Measurements from ENCODE around the gene SLC4A3.

Gene SLC4A3

GRCh38 chr2:219614076-219614860, 13.2 kb upstream of the SLC4A3 start:
- Histone ChIP-seq H3K36me3 (ENCODE audit: insufficient read depth, insufficient read length, low read length) (peaks cover 64% of the 10 kb centered on the region), H3K9me3 (ENCODE audit: insufficient read depth, low read length) (no peaks in the 10 kb centered on the region), H3K27me3 (ENCODE audit: insufficient read depth, insufficient read length) (no peaks in the 10 kb centered on the region), H3K4me3 (ENCODE audit: insufficient read length, low read depth) (no peak overlapping the region), H3K4me1 (ENCODE audit: insufficient read depth, insufficient read length) (peaks cover 12% of the 10 kb centered on the region), H3K9ac (ENCODE audit: insufficient read length, low read depth) (no peak overlapping the region)
- TF ChIP-seq ZNF274 (IDR thresholded peaks at IDR 0.05; ENCODE audit: low read depth, low read length), result no peak
- no peak for TF ChIP-seq YY1 (IDR thresholded peaks at IDR 0.05; ENCODE audit: insufficient read depth, insufficient read length)
- no peak for TF ChIP-seq SUZ12 (IDR thresholded peaks at IDR 0.05; ENCODE audit: extremely low read depth, insufficient read depth, insufficient read length)
- no peak for DNase-seq (ENCODE audit: low read depth, low spot score)

GRCh38 chr2:219615036-219615435, 12.4 kb upstream of the SLC4A3 start:
- DNase-seq (ENCODE audit: low read depth, low spot score), result no peak
- no peak overlapping the region for H3K4me3 ChIP-seq (ENCODE audit: insufficient read length, low read depth)
- peaks cover 59% of the 10 kb centered on the region for H3K36me3 ChIP-seq (ENCODE audit: insufficient read depth, insufficient read length, low read length)
- no peak for TF ChIP-seq ZNF274 (IDR thresholded peaks at IDR 0.05; ENCODE audit: low read depth, low read length)
- no peak for TF ChIP-seq SUZ12 (IDR thresholded peaks at IDR 0.05; ENCODE audit: extremely low read depth, insufficient read depth, insufficient read length)
- no peak for TF ChIP-seq YY1 (IDR thresholded peaks at IDR 0.05; ENCODE audit: insufficient read depth, insufficient read length)
- H3K9me3 ChIP-seq (ENCODE audit: insufficient read depth, low read length), result no peaks in the 10 kb centered on the region
- no peak overlapping the region for H3K9ac ChIP-seq (ENCODE audit: insufficient read length, low read depth)
- no peaks in the 10 kb centered on the region for H3K27me3 ChIP-seq (ENCODE audit: insufficient read depth, insufficient read length)
- peaks cover 10% of the 10 kb centered on the region for H3K4me1 ChIP-seq (ENCODE audit: insufficient read depth, insufficient read length)

GRCh38 chr2:219615894-219616293, 11.5 kb upstream of the SLC4A3 start:
- Histone ChIP-seq H3K9ac (ENCODE audit: insufficient read length, low read depth) (no peak overlapping the region), H3K27me3 (ENCODE audit: insufficient read depth, insufficient read length) (no peaks in the 10 kb centered on the region)

DNA sequence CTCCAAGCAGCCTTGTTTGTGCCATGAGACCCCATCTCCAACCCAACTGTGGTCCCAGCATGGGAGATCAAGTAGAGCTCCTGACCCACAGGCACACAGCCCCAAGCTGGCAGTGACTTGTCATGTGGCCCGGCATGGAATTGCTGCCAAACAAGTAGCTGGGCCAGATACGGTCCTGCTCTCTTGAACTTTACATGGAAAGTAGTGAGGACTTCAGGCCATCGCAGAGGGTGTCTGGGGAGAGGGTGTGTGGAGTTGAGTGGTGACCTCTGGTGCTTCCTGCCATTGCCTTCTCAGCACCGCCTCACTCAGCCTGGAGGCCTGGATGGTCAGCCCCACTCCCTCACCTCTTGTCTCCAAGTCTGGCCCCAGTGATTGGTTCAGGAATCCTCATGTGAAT, 10.9 kb upstream of the SLC4A3 start:
- peaks cover 10% of the 10 kb centered on the region for H3K4me1 ChIP-seq (ENCODE audit: insufficient read depth, insufficient read length)
- no peaks in the 10 kb centered on the region for H3K9me3 ChIP-seq (ENCODE audit: insufficient read depth, low read length)
- no peak for TF ChIP-seq YY1 (IDR thresholded peaks at IDR 0.05; ENCODE audit: insufficient read depth, insufficient read length)
- TF ChIP-seq SUZ12 (IDR thresholded peaks at IDR 0.05; ENCODE audit: extremely low read depth, insufficient read depth, insufficient read length), result no peak
- TF ChIP-seq ZNF274 (IDR thresholded peaks at IDR 0.05; ENCODE audit: low read depth, low read length), result no peak
- no peak for DNase-seq (ENCODE audit: low read depth, low spot score)
- H3K27me3 ChIP-seq (ENCODE audit: insufficient read depth, insufficient read length), result no peaks in the 10 kb centered on the region
- H3K36me3 ChIP-seq (ENCODE audit: insufficient read depth, insufficient read length, low read length), result peaks cover 48% of the 10 kb centered on the region
- no peak overlapping the region for H3K4me3 ChIP-seq (ENCODE audit: insufficient read length, low read depth)
- no peak overlapping the region for H3K9ac ChIP-seq (ENCODE audit: insufficient read length, low read depth)

More at GRCh38 chr2:219615894-219616293, 11.5 kb upstream of the SLC4A3 start:
- no peaks in the 10 kb centered on the region for H3K9me3 ChIP-seq (ENCODE audit: insufficient read depth, low read length)
- no peak for TF ChIP-seq SUZ12 (IDR thresholded peaks at IDR 0.05; ENCODE audit: extremely low read depth, insufficient read depth, insufficient read length)
- no peak for DNase-seq (ENCODE audit: low read depth, low spot score)
- H3K4me3 ChIP-seq (ENCODE audit: insufficient read length, low read depth), result no peak overlapping the region
- H3K4me1 ChIP-seq (ENCODE audit: insufficient read depth, insufficient read length), result peaks cover 10% of the 10 kb centered on the region
- H3K36me3 ChIP-seq (ENCODE audit: insufficient read depth, insufficient read length, low read length), result peaks cover 54% of the 10 kb centered on the region

GRCh38 chr2:219618733-219619122, 8.7 kb upstream of the SLC4A3 start:
- H3K9ac ChIP-seq (ENCODE audit: insufficient read length, low read depth), result no peak overlapping the region
- H3K36me3 ChIP-seq (ENCODE audit: insufficient read depth, insufficient read length, low read length), result peaks cover 30% of the 10 kb centered on the region
- no peak for TF ChIP-seq ZNF274 (IDR thresholded peaks at IDR 0.05; ENCODE audit: low read depth, low read length)
- TF ChIP-seq YY1 (IDR thresholded peaks at IDR 0.05; ENCODE audit: insufficient read depth, insufficient read length), result no peak
- TF ChIP-seq SUZ12 (IDR thresholded peaks at IDR 0.05; ENCODE audit: extremely low read depth, insufficient read depth, insufficient read length), result no peak
- no peak overlapping the region for H3K4me3 ChIP-seq (ENCODE audit: insufficient read length, low read depth)
- H3K4me1 ChIP-seq (ENCODE audit: insufficient read depth, insufficient read length), result peaks cover 8% of the 10 kb centered on the region
- DNase-seq (ENCODE audit: low read depth, low spot score), result no peak
- H3K27me3 ChIP-seq (ENCODE audit: insufficient read depth, insufficient read length), result no peaks in the 10 kb centered on the region
- no peaks in the 10 kb centered on the region for H3K9me3 ChIP-seq (ENCODE audit: insufficient read depth, low read length)

- no peak for DNase-seq (ENCODE audit: low read depth, low spot score)
- H3K4me1 ChIP-seq (ENCODE audit: insufficient read depth, insufficient read length), result peaks cover 7% of the 10 kb centered on the region
- H3K4me3 ChIP-seq (ENCODE audit: insufficient read length, low read depth), result no peak overlapping the region
- no peaks in the 10 kb centered on the region for H3K9me3 ChIP-seq (ENCODE audit: insufficient read depth, low read length)
- TF ChIP-seq YY1 (IDR thresholded peaks at IDR 0.05; ENCODE audit: insufficient read depth, insufficient read length), result no peak
- no peak for TF ChIP-seq ZNF274 (IDR thresholded peaks at IDR 0.05; ENCODE audit: low read depth, low read length)
- no peak for TF ChIP-seq SUZ12 (IDR thresholded peaks at IDR 0.05; ENCODE audit: extremely low read depth, insufficient read depth, insufficient read length)
- peaks cover 2% of the 10 kb centered on the region for H3K27me3 ChIP-seq (ENCODE audit: insufficient read depth, insufficient read length)
- H3K36me3 ChIP-seq (ENCODE audit: insufficient read depth, insufficient read length, low read length), result peaks cover 25% of the 10 kb centered on the region
- no peak overlapping the region for H3K9ac ChIP-seq (ENCODE audit: insufficient read length, low read depth)
Observed at GRCh38 chr2:219619235-219619634, 8.2 kb upstream of the SLC4A3 start.

DNA sequence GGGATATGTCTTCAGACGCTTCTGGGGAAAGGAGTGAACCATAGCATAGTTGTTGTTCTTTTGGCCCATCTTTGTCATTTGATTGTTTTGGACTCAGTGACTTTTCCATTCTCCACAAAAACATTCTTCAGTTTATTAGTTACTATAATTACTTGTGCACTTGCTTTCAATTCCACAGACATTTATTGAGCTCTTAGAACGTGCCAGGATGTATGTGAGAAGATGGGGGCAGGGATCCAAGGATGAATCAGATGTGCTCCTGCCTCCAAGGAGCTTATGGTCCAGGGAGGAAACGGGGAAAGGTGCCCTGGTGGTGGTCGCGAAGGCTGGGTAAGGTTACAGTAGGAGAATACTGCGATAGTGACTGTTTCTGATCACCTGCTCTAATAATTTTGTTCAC, 6.9 kb upstream of the SLC4A3 start:
- peaks cover 3% of the 10 kb centered on the region for H3K27me3 ChIP-seq (ENCODE audit: insufficient read depth, insufficient read length)
- TF ChIP-seq YY1 (IDR thresholded peaks at IDR 0.05; ENCODE audit: insufficient read depth, insufficient read length) (no peak), ZNF274 (IDR thresholded peaks at IDR 0.05; ENCODE audit: low read depth, low read length) (no peak), SUZ12 (IDR thresholded peaks at IDR 0.05; ENCODE audit: extremely low read depth, insufficient read depth, insufficient read length) (no peak)
- H3K4me1 ChIP-seq (ENCODE audit: insufficient read depth, insufficient read length), result no peaks in the 10 kb centered on the region
- no peak for DNase-seq (ENCODE audit: low read depth, low spot score)
- no peak overlapping the region for H3K9ac ChIP-seq (ENCODE audit: insufficient read length, low read depth)
- peaks cover 13% of the 10 kb centered on the region for H3K36me3 ChIP-seq (ENCODE audit: insufficient read depth, insufficient read length, low read length)
- H3K4me3 ChIP-seq (ENCODE audit: insufficient read length, low read depth), result no peak overlapping the region
- no peaks in the 10 kb centered on the region for H3K9me3 ChIP-seq (ENCODE audit: insufficient read depth, low read length)
